Adrenal gland (tissue), 12 donors: Measurements from ENCODE around the gene UGCG. TPM values are rescaled to one million over a fixed set of nuclear protein-coding genes. Genes with fewer than 3 reads are reported as not detected.
A peak's percentile ranks its signal among the peaks of the same experiment; 100 is the strongest.

Experiments
- DNase-seq, 7 donors: peaks; one replicate each; pipeline ENCODE4 v3.0.0-alpha.2; 2019 to 2020
- H3K27ac ChIP-seq, 5 donors: fragments of 200-600 bp; sonication (generic) in 4 of 5; 1 replicate in 3 of 5; 2 replicates in 2 of 5; pipeline versions ENCODE4 v1.5.1 to v1.8.0; 2016 to 2020; ENCODE audit warnings: mild to moderate bottlenecking in 1 of 5
- H3K27me3 ChIP-seq: fragments of 200-600 bp; 2 replicates; pipeline ENCODE4 v1.8.0; 2021
- H3K36me3 ChIP-seq, 2 donors: fragments of 200-600 bp; replicated peaks in 1 of 2; 1 replicate in 1 of 2; 2 replicates in 1 of 2; pipeline versions ENCODE4 v1.5.1 to v1.8.0; 2018 to 2022
- H3K4me1 ChIP-seq, 2 donors: fragments of 200-600 bp; replicated peaks in 1 of 2; 1 replicate in 1 of 2; 2 replicates in 1 of 2; pipeline versions ENCODE4 v1.5.1 to v1.8.0; 2018 to 2021
- H3K4me3 ChIP-seq, 4 donors: fragments of 200-600 bp; sonication (generic) in 3 of 4; one replicate each; pipeline ENCODE4 v1.5.1; 2016 to 2018
- H3K9me3 ChIP-seq, 3 donors: fragments of 200-600 bp; sonication (generic) in 1 of 3; replicated peaks in 1 of 3; 1 replicate in 2 of 3; 2 replicates in 1 of 3; pipeline versions ENCODE4 v1.5.1 to v1.8.0; 2016 to 2021
- POLR2A ChIP-seq, 2 donors: fragments of 450-650 bp; IDR thresholded peaks; one replicate each; pipeline ENCODE4 v1.6.1; 2017; ENCODE audit warnings: antibody characterized with exemption in 2 of 2, mild to moderate bottlenecking in 2 of 2, moderate library complexity in 1 of 2
- WGBS, 4 donors: extraction: QIAGEN DNeasy Blood & Tissue Kit in 2 of 4; methylation state at CpG; one replicate each; pipeline versions ENCODE4 v1.1.5 to v1.1.7; 2013 to 2017; 5-methylcytosine and 5-hydroxymethylcytosine counted together
- intact Hi-C, 2 donors: fragments of 100-400 bp; cut with DNase I; formaldehyde crosslinking; loops; one replicate each; pipeline versions ENCODE4 v1.14.1 to v1.15.0; 2022 to 2023
- polyA plus RNA-seq, 3 donors: library from polyadenylated mRNA; stranded (reverse); fragments of 200-250 nt in 2 of 3; fragments of 350-450 nt in 1 of 3; fragmentation: Illumina TruSeq in 1 of 3; extraction: RNeasy Lipid Tissue Mini Kit (QIAGEN cat#74804) in 1 of 3; gene quantifications; one replicate each; pipeline ENCODE4 v1.2.3, GENCODE V29; 2013 to 2014
- total RNA-seq, 9 donors: library from RNA; depleted of rRNA in 4 of 9; stranded (reverse); fragments of >200 nt in 4 of 9; fragments of 120-200 nt in 1 of 9; fragmentation: NEBNext Ultra II Directional in 1 of 9; extraction: Animal tissue kit (Norgen Biotek cat#: 25700) in 1 of 9; gene quantifications; one replicate each; pipeline versions ENCODE4 v1.1.0 to v1.2.4, GENCODE V29; 2013 to 2023
- TF ChIP-seq, protein P1 (sequence below), 6 experiments: fragments of 450-650 bp in 4 of 6; fragments of 200-600 bp in 2 of 6; sonication (generic) in 1 of 6; IDR thresholded peaks; 1 replicate in 5 of 6; 2 replicates in 1 of 6; pipeline versions ENCODE4 v1.5.1 to v1.8.0; 2016 to 2021; ENCODE audit warnings: antibody characterized with exemption in 6 of 6, mild to moderate bottlenecking in 2 of 6, moderate library complexity in 1 of 6
- donor health status: healthy with polysubstance abuse.
- donor health status: Bipolar disorder and iron deficiency.
- donor health status: DM: yes; HTN: yes; CAD: no.
- donor health status: DM: no; HTN: no; CAD: no.
- donor health status: DM: no; HTN: no; CAD: no.
- donor health status: DM: yes; HTN: yes; CAD: no.

UGCG gene
- total and polyA plus RNA-seq, 12 donors, result 41.4 to 139 (median 84.0) TPM

DNA sequence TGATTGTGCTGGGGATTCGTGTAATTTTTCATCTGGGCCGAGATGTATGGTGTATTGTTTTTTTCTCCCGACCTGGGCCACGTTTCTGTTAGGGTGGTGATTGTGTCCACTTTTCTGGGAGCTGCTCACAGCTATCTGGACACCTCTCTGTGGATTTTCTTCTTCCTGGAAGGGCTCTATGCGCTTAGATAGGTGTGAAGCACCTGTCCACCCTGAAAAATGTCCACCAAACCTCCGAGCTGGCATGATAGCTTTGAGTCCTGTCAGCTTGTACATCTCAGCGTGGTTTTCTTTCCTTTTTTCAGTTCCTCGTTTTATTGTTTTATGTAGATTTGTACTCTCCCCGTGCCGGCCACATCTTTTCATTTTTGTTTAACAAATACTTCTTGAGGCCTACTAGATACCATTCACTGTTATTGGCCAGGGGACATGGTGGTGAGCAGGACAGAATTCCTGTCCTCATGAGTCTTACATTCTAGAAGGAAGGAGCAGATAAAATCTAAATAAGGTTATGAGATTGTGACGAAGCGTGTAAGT, 1.1 kb downstream of the UGCG start:
- H3K4me3 ChIP-seq, result peak overlapping the region; percentile 88 to 96 (median 91)
- H3K27me3 ChIP-seq, result no peaks in the 10 kb centered on the region
- DNase-seq, result peak in 1 of 7 donors; percentile 31
- TF ChIP-seq, protein P1, sequence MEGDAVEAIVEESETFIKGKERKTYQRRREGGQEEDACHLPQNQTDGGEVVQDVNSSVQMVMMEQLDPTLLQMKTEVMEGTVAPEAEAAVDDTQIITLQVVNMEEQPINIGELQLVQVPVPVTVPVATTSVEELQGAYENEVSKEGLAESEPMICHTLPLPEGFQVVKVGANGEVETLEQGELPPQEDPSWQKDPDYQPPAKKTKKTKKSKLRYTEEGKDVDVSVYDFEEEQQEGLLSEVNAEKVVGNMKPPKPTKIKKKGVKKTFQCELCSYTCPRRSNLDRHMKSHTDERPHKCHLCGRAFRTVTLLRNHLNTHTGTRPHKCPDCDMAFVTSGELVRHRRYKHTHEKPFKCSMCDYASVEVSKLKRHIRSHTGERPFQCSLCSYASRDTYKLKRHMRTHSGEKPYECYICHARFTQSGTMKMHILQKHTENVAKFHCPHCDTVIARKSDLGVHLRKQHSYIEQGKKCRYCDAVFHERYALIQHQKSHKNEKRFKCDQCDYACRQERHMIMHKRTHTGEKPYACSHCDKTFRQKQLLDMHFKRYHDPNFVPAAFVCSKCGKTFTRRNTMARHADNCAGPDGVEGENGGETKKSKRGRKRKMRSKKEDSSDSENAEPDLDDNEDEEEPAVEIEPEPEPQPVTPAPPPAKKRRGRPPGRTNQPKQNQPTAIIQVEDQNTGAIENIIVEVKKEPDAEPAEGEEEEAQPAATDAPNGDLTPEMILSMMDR (IDR thresholded peaks at IDR 0.05), result no peak
- TF ChIP-seq POLR2A (IDR thresholded peaks at IDR 0.05), result no peak
- WGBS, 4 donors, result 3 to 7% (median 4%) methylated on average over 12 of the region's 12 CpGs
- H3K9me3 ChIP-seq, result no peaks in the 10 kb centered on the region
- no peaks in the 10 kb centered on the region for H3K36me3 ChIP-seq
- H3K27ac ChIP-seq, result peak overlapping the region; percentile 80 to 96 (median 94)
- H3K4me1 ChIP-seq, result peaks cover 31 to 53% of the 10 kb centered on the region in 2 donors
- intact Hi-C loops, result loop anchor here in 1 of 2 donors (10.0 kb wide), 2 partner anchors 63 to 133 kb away; no protein-coding TSS in a partner anchor

DNA sequence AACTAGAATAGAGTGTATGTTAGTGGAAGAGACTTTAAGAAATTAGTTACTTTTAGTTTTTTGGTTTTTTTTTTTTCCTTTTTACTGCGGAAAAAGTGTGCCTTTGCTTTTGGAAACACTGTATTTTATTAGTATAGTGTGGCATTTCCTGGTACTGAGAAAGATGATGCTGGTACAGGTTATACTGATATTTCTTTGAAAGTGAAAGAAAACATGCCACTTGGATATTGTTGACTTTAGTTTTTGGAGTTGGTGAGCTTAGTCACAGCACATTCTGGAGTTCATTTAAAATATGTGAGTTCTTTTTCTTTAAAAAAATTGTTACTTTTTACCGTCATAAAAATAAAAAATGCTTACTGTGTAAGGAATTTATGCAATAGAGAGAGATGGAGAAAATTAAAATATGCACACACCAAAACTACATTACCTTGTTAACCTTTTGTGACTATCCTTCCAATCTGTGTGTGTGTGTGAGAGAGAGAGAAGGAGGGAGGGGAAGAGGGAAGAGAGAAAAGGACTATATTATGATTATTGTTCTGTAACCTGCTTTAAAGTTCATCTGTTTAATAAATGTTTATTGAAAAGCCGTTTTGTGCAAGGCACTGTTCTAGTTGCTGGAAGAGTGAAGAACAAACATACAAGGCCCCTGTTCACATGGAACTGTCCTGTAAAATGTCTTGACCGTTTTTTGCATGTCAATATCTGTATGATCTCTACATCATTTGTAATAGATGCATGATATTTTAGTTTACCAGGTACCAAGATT, 1.9 kb downstream of the UGCG start:
- intact Hi-C loops, result loop anchor here in 1 of 2 donors (10.0 kb wide), 2 partner anchors 64 to 134 kb away; no protein-coding TSS in a partner anchor
- peak overlapping the region in 3 of 4 donors; percentile 88 to 96 (median 91) for H3K4me3 ChIP-seq
- H3K9me3 ChIP-seq, result no peaks in the 10 kb centered on the region
- peaks cover 35 to 62% of the 10 kb centered on the region in 2 donors for H3K4me1 ChIP-seq
- TF ChIP-seq, protein P1 (IDR thresholded peaks at IDR 0.05), result no peak
- no peak for TF ChIP-seq POLR2A (IDR thresholded peaks at IDR 0.05)
- no peaks in the 10 kb centered on the region for H3K36me3 ChIP-seq
- no peak for DNase-seq
- H3K27ac ChIP-seq, result peak overlapping the region in 4 of 5 donors; percentile 51 to 95 (median 92)
- 13 to 18% (median 17%) methylated on average over 4 of the region's 4 CpGs for WGBS, 4 donors
- no peaks in the 10 kb centered on the region for H3K27me3 ChIP-seq

DNA sequence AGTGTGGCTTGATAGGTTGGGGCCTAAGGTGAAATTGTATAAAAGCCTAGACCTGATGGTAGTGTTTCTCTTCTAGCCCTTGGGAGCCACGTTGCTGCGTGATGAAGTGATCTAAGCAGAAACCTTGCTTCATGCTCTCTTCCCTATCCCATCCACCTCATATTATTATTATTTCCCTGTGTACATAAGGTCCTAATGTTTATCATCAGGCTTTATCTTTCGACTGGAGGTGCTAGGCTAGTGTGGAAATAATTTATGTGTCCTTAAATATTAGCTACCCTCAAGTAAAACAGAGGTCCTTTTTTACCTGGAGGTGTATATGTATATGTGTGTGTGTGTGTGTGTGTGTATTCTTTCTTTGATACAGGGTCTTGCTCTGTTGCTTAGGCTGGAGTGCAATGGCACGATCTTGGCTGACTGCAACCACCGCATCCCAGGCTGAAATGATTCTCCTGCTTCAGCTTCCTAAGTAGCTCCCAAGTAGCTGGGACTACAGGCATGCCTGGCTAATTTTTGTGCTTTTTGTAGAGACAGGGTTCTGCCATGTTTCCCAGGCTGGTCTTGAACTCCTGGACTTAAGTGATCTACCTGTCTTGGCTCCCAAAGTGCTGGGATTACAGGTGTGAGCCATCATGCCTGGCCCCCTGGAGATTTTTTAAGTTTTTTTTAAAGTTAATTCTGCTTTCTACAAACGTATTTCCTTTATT, 3.7 kb downstream of the UGCG start:
- H3K27ac ChIP-seq, result peak overlapping the region in 3 of 5 donors; percentile 35 to 94 (median 91)
- peaks cover 35 to 76% of the 10 kb centered on the region in 2 donors for H3K4me1 ChIP-seq
- TF ChIP-seq POLR2A (IDR thresholded peaks at IDR 0.05), result no peak
- TF ChIP-seq, protein P1 (IDR thresholded peaks at IDR 0.05), result no peak
- intact Hi-C loops, result loop anchor here (10.0 kb wide), 2 partner anchors 66 to 174 kb away; no protein-coding TSS in a partner anchor
- H3K27me3 ChIP-seq, result no peaks in the 10 kb centered on the region
- 38 to 49% (median 47%) methylated on average over 6 of the region's 6 CpGs for WGBS, 4 donors
- peak overlapping the region in 1 of 4 donors; percentile 96 for H3K4me3 ChIP-seq
- no peaks in the 10 kb centered on the region for H3K9me3 ChIP-seq
- no peak for DNase-seq
- H3K36me3 ChIP-seq, result no peaks in the 10 kb centered on the region
